ENCODE data around the gene LRP11. TPM values are rescaled to one million over a fixed set of nuclear protein-coding genes. Genes with fewer than 3 reads are reported as not detected.

Gene LRP11
- total RNA-seq, 2 experiments from 2014 or later: 1.5 TPM

DNA sequence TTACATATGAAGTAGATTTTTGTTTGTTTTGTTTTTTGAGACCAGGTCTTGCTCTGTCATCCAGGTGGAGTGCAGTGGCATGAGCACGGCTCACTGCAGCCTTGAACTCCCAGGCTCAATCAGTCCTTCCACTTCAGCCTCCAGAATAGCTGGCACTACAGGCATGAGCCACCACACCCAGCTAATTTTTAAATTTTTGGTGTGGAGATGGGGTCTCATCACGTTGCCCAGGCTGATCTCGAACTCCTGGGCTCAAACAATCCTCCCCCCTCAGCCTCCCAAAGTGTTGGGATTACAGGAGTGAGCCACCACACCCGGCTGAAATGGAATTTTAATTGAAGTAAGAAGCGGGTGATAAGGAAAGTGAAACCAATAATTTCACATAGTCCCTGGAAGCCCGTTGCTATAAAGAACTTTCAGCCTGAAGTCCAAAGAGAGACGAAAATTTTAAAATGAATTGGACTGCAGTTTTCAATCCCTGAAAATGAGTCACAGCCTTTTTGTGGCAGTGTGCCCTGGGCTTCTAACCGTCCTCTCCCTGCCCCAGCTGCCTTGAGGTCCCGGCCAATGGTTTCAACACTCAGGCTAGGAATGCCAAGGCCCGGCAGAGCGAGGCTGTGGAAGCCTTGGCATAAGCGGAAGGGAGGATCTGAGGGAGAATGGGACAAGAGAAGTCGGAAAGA lies 33.0 kb upstream of the LRP11 start:
- no peak overlapping the region for H3K4me3 ChIP-seq (ENCODE audit: low read depth, low read length, poor library complexity, severe bottlenecking)
- no peaks in the 10 kb centered on the region for H3K4me1 ChIP-seq (ENCODE audit: insufficient read depth, low read length, poor library complexity, severe bottlenecking)
- CTCF ChIA-PET (ENCODE audit: unreplicated experiment): no interaction called here
- H3K79me2 ChIP-seq (ENCODE audit: insufficient read depth, low read depth, low read length): no peaks in the 10 kb centered on the region
- no peak for TF ChIP-seq CTCF (conservative IDR thresholded peaks at IDR 0.05; ENCODE audit: low read length)
- no peak for TF ChIP-seq EZH2phosphoT487 (IDR thresholded peaks at IDR 0.05; ENCODE audit: borderline replicate concordance, low read depth, low read length)
- no peak overlapping the region for H3K4me2 ChIP-seq (ENCODE audit: low read length)
- BruUV-seq (replicated peaks): no TSS peak
- no peaks in the 10 kb centered on the region for H3K9me3 ChIP-seq (ENCODE audit: low read length)
- no peaks in the 10 kb centered on the region for H3K36me3 ChIP-seq (ENCODE audit: insufficient read depth, low read length)
- DNase-seq (ENCODE audit: low spot score): no peak
- POLR2A ChIA-PET: interaction anchor here (0.6 kb wide), 1 partner anchor 18 kb away, joined by 4 read pairs; no protein-coding TSS in a partner anchor
- intact Hi-C loops (cut with micrococcal nuclease; ENCODE audit: unreplicated experiment): no loop called here
- no peaks in the 10 kb centered on the region for H4K20me1 ChIP-seq (ENCODE audit: insufficient read depth, low read length)
- H3K9me2 ChIP-seq (ENCODE audit: insufficient read depth, low read length): no peaks in the 10 kb centered on the region
- no peak overlapping the region for H2AFZ ChIP-seq (ENCODE audit: low read length)
- H3K27ac ChIP-seq (ENCODE audit: low read depth, low read length, poor library complexity, severe bottlenecking): no peak overlapping the region

GRCh38 chr6:149896491-149896890 lies 32.3 kb upstream of the LRP11 start:
- DNase-seq (ENCODE audit: low spot score): no peak
- intact Hi-C loops (cut with micrococcal nuclease; ENCODE audit: unreplicated experiment): no loop called here
- H3K4me3 ChIP-seq (ENCODE audit: low read depth, low read length, poor library complexity, severe bottlenecking): no peak overlapping the region
- no peaks in the 10 kb centered on the region for H4K20me1 ChIP-seq (ENCODE audit: insufficient read depth, low read length)
- POLR2A ChIA-PET: interaction anchor here (0.6 kb wide), 1 partner anchor 17 kb away, joined by 4 read pairs; no protein-coding TSS in a partner anchor
- no TSS peak for BruUV-seq (replicated peaks)
- no peaks in the 10 kb centered on the region for H3K9me2 ChIP-seq (ENCODE audit: insufficient read depth, low read length)
- H3K4me1 ChIP-seq (ENCODE audit: insufficient read depth, low read length, poor library complexity, severe bottlenecking): no peaks in the 10 kb centered on the region
- CTCF ChIA-PET (ENCODE audit: unreplicated experiment): no interaction called here
- H3K36me3 ChIP-seq (ENCODE audit: insufficient read depth, low read length): no peaks in the 10 kb centered on the region
- no peaks in the 10 kb centered on the region for H3K79me2 ChIP-seq (ENCODE audit: insufficient read depth, low read depth, low read length)
- no peak overlapping the region for H3K4me2 ChIP-seq (ENCODE audit: low read length)
- no peak overlapping the region for H3K27ac ChIP-seq (ENCODE audit: low read depth, low read length, poor library complexity, severe bottlenecking)
- no peak overlapping the region for H2AFZ ChIP-seq (ENCODE audit: low read length)
- no peak for TF ChIP-seq CTCF (conservative IDR thresholded peaks at IDR 0.05; ENCODE audit: low read length)
- TF ChIP-seq EZH2phosphoT487 (IDR thresholded peaks at IDR 0.05; ENCODE audit: borderline replicate concordance, low read depth, low read length): no peak
- H3K9me3 ChIP-seq (ENCODE audit: low read length): no peaks in the 10 kb centered on the region

GRCh38 chr6:149895833-149896271 lies 31.7 kb upstream of the LRP11 start:
- POLR2A ChIA-PET: no interaction called here
- H3K4me2 ChIP-seq (ENCODE audit: low read length): no peak overlapping the region
- H4K20me1 ChIP-seq (ENCODE audit: insufficient read depth, low read length): no peaks in the 10 kb centered on the region
- intact Hi-C loops (cut with micrococcal nuclease; ENCODE audit: unreplicated experiment): no loop called here
- H3K36me3 ChIP-seq (ENCODE audit: insufficient read depth, low read length): no peaks in the 10 kb centered on the region
- H3K79me2 ChIP-seq (ENCODE audit: insufficient read depth, low read depth, low read length): no peaks in the 10 kb centered on the region
- TF ChIP-seq EZH2phosphoT487 (IDR thresholded peaks at IDR 0.05; ENCODE audit: borderline replicate concordance, low read depth, low read length) (no peak), CTCF (conservative IDR thresholded peaks at IDR 0.05; ENCODE audit: low read length) (no peak)
- DNase-seq (ENCODE audit: low spot score): no peak
- H2AFZ ChIP-seq (ENCODE audit: low read length): no peak overlapping the region
- no peaks in the 10 kb centered on the region for H3K9me2 ChIP-seq (ENCODE audit: insufficient read depth, low read length)
- CTCF ChIA-PET (ENCODE audit: unreplicated experiment): no interaction called here
- no peaks in the 10 kb centered on the region for H3K9me3 ChIP-seq (ENCODE audit: low read length)
- no peak overlapping the region for H3K4me3 ChIP-seq (ENCODE audit: low read depth, low read length, poor library complexity, severe bottlenecking)
- no peaks in the 10 kb centered on the region for H3K4me1 ChIP-seq (ENCODE audit: insufficient read depth, low read length, poor library complexity, severe bottlenecking)
- no TSS peak for BruUV-seq (replicated peaks)
- H3K27ac ChIP-seq (ENCODE audit: low read depth, low read length, poor library complexity, severe bottlenecking): no peak overlapping the region

Data from OCI-LY7 (cell line).